ENCODE data around the gene CAPN11.

CAPN11 gene

DNA sequence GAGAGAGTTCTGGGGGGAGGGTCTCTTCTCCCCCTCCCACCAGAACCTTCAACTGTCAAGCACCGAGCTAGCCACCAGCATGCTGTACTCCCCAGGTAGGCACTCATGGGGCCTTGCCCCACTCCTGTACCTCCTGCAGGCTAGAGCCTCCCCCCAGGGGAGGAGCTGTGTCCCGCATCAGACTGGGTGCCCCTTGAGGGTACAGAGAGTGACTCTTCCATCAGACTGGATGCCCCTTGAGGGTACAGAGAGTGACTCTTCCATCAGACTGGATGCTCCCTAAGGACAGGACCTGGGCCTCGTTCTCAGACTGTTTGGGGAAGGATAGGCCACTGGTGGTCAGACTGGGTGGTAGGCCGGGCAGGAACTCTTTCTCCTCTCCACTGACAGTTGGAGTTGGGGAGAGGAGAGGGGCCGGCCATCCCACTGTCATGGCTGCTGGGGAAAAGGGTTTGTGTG is at the start of gene CAPN11:
Gene CAPN11 (plus strand): TSS at position 51 of the 459 bp plus-strand sequence. CDS start 29 bp downstream, at position 80.
- Histone ChIP-seq H3K36me3 (ENCODE audit: control insufficient read depth in 1 of 2, insufficient read depth in 2 of 2, low read length in 2 of 2) (peaks cover 0 to 3% of the 10 kb centered on the region in 2 donors), H3K4me3 (ENCODE audit: low read depth in 1 of 2, low read length in 2 of 2) (no peak within 1 kb of the TSS), H3K27ac (ENCODE audit: low read length) (no peak within 1 kb of the TSS), H3K4me1 (ENCODE audit: control insufficient read depth in 1 of 2, insufficient read depth in 2 of 2, low read length in 2 of 2) (no peaks in the 10 kb centered on the region), H3K9me3 (ENCODE audit: control insufficient read depth in 1 of 2, low read length in 2 of 2) (no peaks in the 10 kb centered on the region), H3K27me3 (ENCODE audit: low read depth, low read length) (no peaks in the 10 kb centered on the region)

DNA sequence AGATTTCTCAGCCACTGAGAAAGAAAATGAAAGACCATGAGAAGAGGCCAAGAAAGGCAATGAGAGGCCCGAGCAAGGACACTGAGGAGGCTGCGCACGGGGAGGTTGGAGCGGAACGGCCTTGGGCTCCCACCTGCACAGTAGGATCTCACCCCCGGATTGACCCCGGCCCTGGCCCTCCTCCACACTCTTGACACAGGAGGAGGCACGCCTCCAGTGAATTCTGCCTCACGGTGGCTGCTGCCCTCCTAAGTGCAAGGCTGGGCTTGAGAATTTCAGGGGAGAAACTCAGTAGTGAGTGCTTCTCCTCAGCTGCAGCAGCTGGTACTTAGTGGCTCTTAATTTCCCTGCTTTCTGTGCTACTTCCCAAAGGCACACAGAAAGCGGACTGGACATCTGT is 49.4 kb upstream of the CAPN11 start:
- Histone ChIP-seq H3K27ac (ENCODE audit: low read length) (no peak overlapping the region), H3K36me3 (ENCODE audit: control insufficient read depth in 1 of 2, insufficient read depth in 2 of 2, low read length in 2 of 2) (peaks cover 39 to 54% of the 10 kb centered on the region in 2 donors), H3K4me3 (ENCODE audit: low read depth in 1 of 2, low read length in 2 of 2) (no peak overlapping the region)

DNA sequence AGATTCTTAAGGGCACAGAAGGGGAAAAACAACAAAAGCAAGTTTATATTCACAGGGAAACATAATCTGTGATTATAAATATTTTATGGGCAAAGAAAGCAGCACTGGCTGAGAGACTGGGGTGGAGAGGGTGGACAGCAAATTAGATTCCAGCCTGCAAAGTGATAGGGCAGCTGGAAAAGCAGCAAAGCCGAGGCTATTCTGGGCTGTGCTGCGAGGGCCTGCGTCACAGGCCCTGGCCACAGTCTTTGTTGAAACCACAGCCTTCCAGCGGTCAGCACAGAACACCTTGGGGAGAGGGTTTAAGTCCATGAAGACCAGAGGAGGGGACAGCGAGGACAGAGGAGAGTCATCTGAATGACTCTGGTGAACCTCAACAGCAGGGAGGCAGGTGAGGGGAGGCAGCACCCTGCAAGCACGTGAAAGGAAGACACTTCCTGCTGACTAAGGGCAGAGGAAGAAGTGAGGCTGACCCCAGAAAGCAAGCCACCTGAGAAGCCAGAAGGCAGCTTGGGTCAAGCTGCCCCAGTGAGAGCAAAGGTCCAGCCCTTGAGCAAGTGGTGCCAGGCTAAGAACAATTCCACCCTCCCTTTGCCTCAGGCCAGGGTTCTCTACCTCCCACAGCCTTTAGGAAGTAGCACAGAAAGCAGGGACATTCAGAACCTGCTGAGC is 48.5 kb upstream of the CAPN11 start:
- no peaks in the 10 kb centered on the region for H3K9me3 ChIP-seq (ENCODE audit: control insufficient read depth in 1 of 2, low read length in 2 of 2)
- H3K36me3 ChIP-seq (ENCODE audit: control insufficient read depth in 1 of 2, insufficient read depth in 2 of 2, low read length in 2 of 2): peaks cover 45 to 52% of the 10 kb centered on the region in 2 donors
- no peaks in the 10 kb centered on the region for H3K27me3 ChIP-seq (ENCODE audit: low read depth, low read length)
- no peak overlapping the region for H3K4me3 ChIP-seq (ENCODE audit: low read depth in 1 of 2, low read length in 2 of 2)
- H3K27ac ChIP-seq (ENCODE audit: low read length): no peak overlapping the region
- peaks cover 4 to 7% of the 10 kb centered on the region in 2 donors for H3K4me1 ChIP-seq (ENCODE audit: control insufficient read depth in 1 of 2, insufficient read depth in 2 of 2, low read length in 2 of 2)

More for the DNA sequence above, 49.4 kb upstream of the CAPN11 start:
- Histone ChIP-seq H3K9me3 (ENCODE audit: control insufficient read depth in 1 of 2, low read length in 2 of 2) (no peaks in the 10 kb centered on the region), H3K27me3 (ENCODE audit: low read depth, low read length) (no peaks in the 10 kb centered on the region), H3K4me1 (ENCODE audit: control insufficient read depth in 1 of 2, insufficient read depth in 2 of 2, low read length in 2 of 2) (peaks cover 4 to 7% of the 10 kb centered on the region in 2 donors)

DNA sequence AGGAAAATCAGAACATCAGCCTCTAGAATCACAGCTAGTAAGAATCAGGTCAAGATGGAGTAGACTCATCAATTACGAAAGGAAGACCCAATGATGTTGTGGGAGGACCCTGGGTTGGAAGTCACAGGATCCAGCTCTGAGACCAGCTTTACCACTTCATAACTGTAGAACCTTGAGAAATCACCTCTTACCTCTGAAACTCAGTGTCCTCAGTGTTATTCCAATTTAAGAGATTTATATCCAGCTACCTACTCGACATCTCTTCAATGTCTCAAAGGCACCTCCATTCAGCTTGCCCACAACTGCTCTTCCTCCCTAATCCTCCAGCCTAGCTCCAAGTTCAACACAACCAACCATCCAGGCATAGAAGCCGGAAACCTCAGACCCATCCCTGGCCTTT is 47.7 kb upstream of the CAPN11 start:
- H3K9me3 ChIP-seq (ENCODE audit: control insufficient read depth in 1 of 2, low read length in 2 of 2): no peaks in the 10 kb centered on the region
- no peaks in the 10 kb centered on the region for H3K27me3 ChIP-seq (ENCODE audit: low read depth, low read length)
- H3K4me3 ChIP-seq (ENCODE audit: low read depth in 1 of 2, low read length in 2 of 2): no peak overlapping the region
- peaks cover 46 to 52% of the 10 kb centered on the region in 2 donors for H3K36me3 ChIP-seq (ENCODE audit: control insufficient read depth in 1 of 2, insufficient read depth in 2 of 2, low read length in 2 of 2)
- peaks cover 4 to 7% of the 10 kb centered on the region in 2 donors for H3K4me1 ChIP-seq (ENCODE audit: control insufficient read depth in 1 of 2, insufficient read depth in 2 of 2, low read length in 2 of 2)
- peak overlapping the region; percentile 49 for H3K27ac ChIP-seq (ENCODE audit: low read length)

DNA sequence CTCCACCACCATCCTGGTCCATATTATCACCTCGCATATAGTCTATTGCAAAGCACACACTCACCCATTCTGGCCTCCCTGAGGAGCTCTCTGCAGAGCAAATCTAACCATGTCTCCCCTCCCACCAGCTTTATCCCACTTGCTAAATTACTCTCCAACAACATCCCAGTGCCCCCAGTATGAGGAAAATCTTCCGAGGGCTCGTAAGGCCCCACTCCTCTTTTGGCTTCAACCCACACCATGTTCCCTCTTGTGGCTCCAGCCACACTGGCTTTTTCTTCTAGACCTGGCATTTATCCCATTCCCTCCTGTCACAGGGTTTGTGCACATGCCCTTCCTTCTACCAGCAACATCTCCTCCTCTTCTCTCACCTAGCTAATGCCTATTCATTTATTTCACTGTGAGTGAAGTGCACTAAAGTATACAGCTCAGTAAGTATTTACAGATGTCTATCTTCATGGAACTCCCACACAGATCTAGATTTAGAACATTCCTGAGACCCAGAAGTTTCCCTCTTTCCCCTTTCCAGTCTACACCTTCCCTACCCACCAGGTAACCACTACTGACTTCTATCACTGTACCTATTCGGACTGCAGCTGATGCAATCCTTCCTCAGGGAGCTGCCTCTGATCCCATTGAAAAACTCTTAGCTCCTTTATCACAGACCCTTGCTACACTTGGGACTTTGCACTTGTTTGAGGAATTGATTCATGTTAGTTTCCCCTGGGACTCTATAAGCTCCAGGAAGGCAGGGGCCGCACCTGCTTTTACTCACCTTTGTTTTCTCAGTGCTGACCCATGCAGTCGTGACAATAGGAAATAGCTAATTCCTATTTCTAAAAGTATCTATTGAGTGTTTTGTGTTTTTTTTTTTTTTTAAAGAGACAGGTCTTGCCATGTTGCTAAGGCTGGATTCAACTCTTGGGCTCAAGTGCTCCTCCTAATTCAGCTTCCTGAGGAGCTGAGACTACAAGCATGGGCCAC is 46.9 kb upstream of the CAPN11 start:
- no peaks in the 10 kb centered on the region for H3K27me3 ChIP-seq (ENCODE audit: low read depth, low read length)
- peaks cover 0 to 7% of the 10 kb centered on the region in 2 donors for H3K4me1 ChIP-seq (ENCODE audit: control insufficient read depth in 1 of 2, insufficient read depth in 2 of 2, low read length in 2 of 2)
- peaks cover 42 to 56% of the 10 kb centered on the region in 2 donors for H3K36me3 ChIP-seq (ENCODE audit: control insufficient read depth in 1 of 2, insufficient read depth in 2 of 2, low read length in 2 of 2)
- no peak overlapping the region for H3K4me3 ChIP-seq (ENCODE audit: low read depth in 1 of 2, low read length in 2 of 2)
- peak overlapping the region; percentile 49 for H3K27ac ChIP-seq (ENCODE audit: low read length)
- H3K9me3 ChIP-seq (ENCODE audit: control insufficient read depth in 1 of 2, low read length in 2 of 2): no peaks in the 10 kb centered on the region

DNA sequence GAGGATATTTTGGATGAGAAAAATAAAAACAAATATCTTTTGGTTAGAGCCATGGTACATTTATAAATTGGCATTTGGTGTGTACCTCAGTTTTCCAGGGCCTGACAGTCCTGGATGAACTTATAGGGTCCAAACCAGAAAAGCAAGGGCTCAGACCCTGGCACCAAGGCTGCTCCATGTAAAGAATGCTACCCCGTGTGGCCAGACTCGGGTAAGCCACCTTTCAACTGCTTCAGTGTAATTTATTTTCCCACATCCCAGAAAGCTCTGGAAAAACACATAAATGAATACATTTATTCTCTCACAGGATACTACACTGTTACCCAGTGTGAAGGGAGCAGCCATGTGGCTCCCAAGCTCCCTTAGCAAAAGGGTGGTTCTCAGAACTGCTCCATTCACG is 45.2 kb upstream of the CAPN11 start:
- H3K27me3 ChIP-seq (ENCODE audit: low read depth, low read length): no peaks in the 10 kb centered on the region
- no peak overlapping the region for H3K27ac ChIP-seq (ENCODE audit: low read length)
- H3K4me3 ChIP-seq (ENCODE audit: low read depth in 1 of 2, low read length in 2 of 2): no peak overlapping the region
- no peaks in the 10 kb centered on the region for H3K9me3 ChIP-seq (ENCODE audit: control insufficient read depth in 1 of 2, low read length in 2 of 2)
- H3K4me1 ChIP-seq (ENCODE audit: control insufficient read depth in 1 of 2, insufficient read depth in 2 of 2, low read length in 2 of 2): peaks cover 0 to 11% of the 10 kb centered on the region in 2 donors
- peaks cover 42 to 51% of the 10 kb centered on the region in 2 donors for H3K36me3 ChIP-seq (ENCODE audit: control insufficient read depth in 1 of 2, insufficient read depth in 2 of 2, low read length in 2 of 2)

DNA sequence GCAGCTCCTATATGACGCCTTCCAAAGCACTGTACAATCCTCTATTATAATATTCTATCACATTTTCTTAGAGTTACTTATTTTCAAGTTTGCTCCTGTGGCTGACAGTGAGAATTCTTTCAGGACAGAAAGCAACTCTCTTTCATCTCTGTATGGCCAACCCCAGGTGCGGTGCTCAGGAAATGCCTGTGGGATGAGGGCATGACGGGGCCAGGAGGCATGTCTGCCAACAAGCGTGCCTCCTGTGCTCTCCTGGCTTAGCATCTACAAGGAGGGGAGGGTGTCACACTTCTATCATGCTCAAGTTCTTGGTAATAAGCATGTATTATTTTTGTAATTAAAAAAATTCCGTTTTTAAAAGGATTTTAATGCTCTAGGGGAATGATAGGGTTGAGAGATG is 42.8 kb upstream of the CAPN11 start:
- no peaks in the 10 kb centered on the region for H3K9me3 ChIP-seq (ENCODE audit: control insufficient read depth in 1 of 2, low read length in 2 of 2)
- peaks cover 5 to 11% of the 10 kb centered on the region in 2 donors for H3K4me1 ChIP-seq (ENCODE audit: control insufficient read depth in 1 of 2, insufficient read depth in 2 of 2, low read length in 2 of 2)
- H3K36me3 ChIP-seq (ENCODE audit: control insufficient read depth in 1 of 2, insufficient read depth in 2 of 2, low read length in 2 of 2): peaks cover 33 to 34% of the 10 kb centered on the region in 2 donors
- no peak overlapping the region for H3K4me3 ChIP-seq (ENCODE audit: low read depth in 1 of 2, low read length in 2 of 2)
- no peak overlapping the region for H3K27ac ChIP-seq (ENCODE audit: low read length)
- H3K27me3 ChIP-seq (ENCODE audit: low read depth, low read length): no peaks in the 10 kb centered on the region

DNA sequence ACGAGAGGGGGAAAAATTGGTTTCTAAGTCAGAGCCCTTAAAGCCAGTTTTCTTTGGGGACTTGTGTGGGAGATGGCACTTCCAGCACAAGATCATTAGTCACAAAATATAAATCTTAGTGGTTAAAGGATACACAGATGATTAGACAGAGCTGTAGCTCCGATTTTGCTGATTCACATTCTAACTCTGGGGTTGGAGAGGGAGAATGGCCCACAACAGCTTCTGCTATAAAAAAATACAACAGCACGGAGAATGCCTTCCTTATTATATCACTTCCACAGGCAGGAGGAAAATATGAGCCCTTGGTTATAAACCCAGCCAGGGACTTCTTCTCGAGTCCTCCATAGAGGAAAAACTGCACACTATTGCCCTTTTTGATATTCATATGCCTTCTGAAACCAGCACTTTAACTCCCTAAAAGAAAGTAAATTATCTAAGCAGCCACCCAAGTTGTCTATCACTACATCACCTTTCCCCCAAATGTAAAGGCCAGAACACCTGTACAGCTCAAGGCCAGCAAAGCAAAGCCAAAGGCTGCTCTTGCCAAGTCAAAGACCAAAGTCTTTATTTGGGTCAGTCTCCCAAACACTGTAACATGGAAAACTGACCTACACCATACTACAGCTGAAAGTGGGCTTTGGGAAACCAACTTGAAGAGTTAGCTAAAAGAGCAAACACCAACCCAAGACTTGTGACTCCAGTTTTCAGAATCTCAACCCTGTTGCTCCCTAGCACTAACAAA is 41.8 kb upstream of the CAPN11 start:
- peaks cover 26 to 28% of the 10 kb centered on the region in 2 donors for H3K36me3 ChIP-seq (ENCODE audit: control insufficient read depth in 1 of 2, insufficient read depth in 2 of 2, low read length in 2 of 2)
- no peak overlapping the region for H3K4me3 ChIP-seq (ENCODE audit: low read depth in 1 of 2, low read length in 2 of 2)
- H3K27ac ChIP-seq (ENCODE audit: low read length): no peak overlapping the region
- no peaks in the 10 kb centered on the region for H3K27me3 ChIP-seq (ENCODE audit: low read depth, low read length)
- no peaks in the 10 kb centered on the region for H3K9me3 ChIP-seq (ENCODE audit: control insufficient read depth in 1 of 2, low read length in 2 of 2)
- H3K4me1 ChIP-seq (ENCODE audit: control insufficient read depth in 1 of 2, insufficient read depth in 2 of 2, low read length in 2 of 2): peaks cover 4 to 5% of the 10 kb centered on the region in 2 donors

DNA sequence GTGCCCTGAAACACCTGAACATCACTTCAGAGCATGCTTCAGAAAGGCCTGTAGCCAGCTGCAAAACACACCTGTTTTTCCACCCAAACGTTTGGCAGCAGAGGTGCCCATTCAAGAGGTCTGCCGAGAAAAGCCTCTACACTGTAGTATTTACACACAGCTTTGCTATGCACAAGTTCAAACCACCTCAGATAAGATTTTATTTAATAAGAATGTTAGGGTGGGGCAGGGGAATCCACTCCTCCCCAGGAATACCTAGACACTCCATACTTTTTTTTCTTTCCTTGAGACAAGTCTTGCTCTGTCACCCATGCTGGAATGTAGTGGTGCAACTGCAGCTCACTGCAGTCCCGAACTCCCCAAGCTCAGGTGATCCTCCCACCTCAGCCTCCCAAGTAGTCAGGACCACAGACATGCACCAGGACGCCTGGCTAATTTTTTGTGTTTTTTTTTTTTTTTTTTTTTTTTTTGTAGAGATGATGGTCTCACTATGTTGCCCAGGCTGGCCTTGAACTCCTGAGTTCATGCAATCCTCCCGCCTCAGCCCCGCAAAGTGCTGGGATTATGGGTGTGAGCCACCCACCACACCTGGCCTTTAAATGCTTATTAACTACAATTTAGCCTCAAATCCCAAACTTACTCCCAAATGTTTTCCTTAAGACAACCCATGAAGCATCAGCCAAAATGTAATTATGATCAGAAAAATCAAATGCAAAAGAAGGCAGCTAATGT is 41.1 kb upstream of the CAPN11 start:
- no peak overlapping the region for H3K27ac ChIP-seq (ENCODE audit: low read length)
- H3K4me1 ChIP-seq (ENCODE audit: control insufficient read depth in 1 of 2, insufficient read depth in 2 of 2, low read length in 2 of 2): peaks cover 4 to 13% of the 10 kb centered on the region in 2 donors
- no peak overlapping the region for H3K4me3 ChIP-seq (ENCODE audit: low read depth in 1 of 2, low read length in 2 of 2)

DNA sequence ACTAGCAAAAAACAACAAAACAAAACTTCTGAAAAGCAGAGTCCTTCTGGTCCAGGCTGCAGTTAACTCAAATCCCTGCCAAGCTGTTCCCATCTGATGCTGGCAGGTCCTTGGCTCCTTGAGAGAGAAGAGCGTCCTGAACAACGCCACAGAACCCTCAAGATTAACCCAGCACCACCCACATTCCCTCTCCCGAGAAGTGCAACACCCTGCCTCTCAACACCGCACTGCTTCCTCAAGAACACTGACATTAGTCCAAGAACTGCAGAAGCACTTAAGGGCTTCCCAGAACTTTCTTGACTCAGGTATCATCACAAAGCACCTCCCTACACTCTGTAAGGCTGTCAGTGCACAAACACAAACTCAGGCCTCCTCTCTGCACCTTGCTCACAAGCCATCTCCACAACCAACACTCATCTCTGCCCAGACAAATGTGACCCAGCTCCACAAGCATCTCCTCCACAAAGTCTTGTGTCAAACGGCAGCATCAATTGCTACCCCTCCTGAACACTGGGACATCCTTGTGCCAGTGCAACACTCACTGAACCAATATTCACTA is 38.8 kb upstream of the CAPN11 start:
- no peak overlapping the region for H3K27ac ChIP-seq (ENCODE audit: low read length)
- H3K4me1 ChIP-seq (ENCODE audit: control insufficient read depth in 1 of 2, insufficient read depth in 2 of 2, low read length in 2 of 2): peaks cover 10 to 33% of the 10 kb centered on the region in 2 donors

More for the DNA sequence above, 41.1 kb upstream of the CAPN11 start:
- H3K27me3 ChIP-seq (ENCODE audit: low read depth, low read length): no peaks in the 10 kb centered on the region
- H3K36me3 ChIP-seq (ENCODE audit: control insufficient read depth in 1 of 2, insufficient read depth in 2 of 2, low read length in 2 of 2): peaks cover 19 to 21% of the 10 kb centered on the region in 2 donors
- no peaks in the 10 kb centered on the region for H3K9me3 ChIP-seq (ENCODE audit: control insufficient read depth in 1 of 2, low read length in 2 of 2)

More for the DNA sequence above, 38.8 kb upstream of the CAPN11 start:
- Histone ChIP-seq H3K4me3 (ENCODE audit: low read depth in 1 of 2, low read length in 2 of 2) (no peak overlapping the region), H3K36me3 (ENCODE audit: control insufficient read depth in 1 of 2, insufficient read depth in 2 of 2, low read length in 2 of 2) (peaks cover 4 to 5% of the 10 kb centered on the region in 2 donors), H3K9me3 (ENCODE audit: control insufficient read depth in 1 of 2, low read length in 2 of 2) (no peaks in the 10 kb centered on the region), H3K27me3 (ENCODE audit: low read depth, low read length) (no peaks in the 10 kb centered on the region)
